Ovary (tissue), 3 donors: ENCODE results near the gene ALOX12B.

Source experiments
- EP300 ChIP-seq: sonication (generic); formaldehyde crosslinking; IDR thresholded peaks from one replicate; pipeline ENCODE4 v1.6.1; 2017; ENCODE audit warnings: antibody characterized with exemption
- POLR2A ChIP-seq: fragments of 450-650 bp; IDR thresholded peaks from one replicate; pipeline ENCODE4 v1.6.1; 2017; ENCODE audit warnings: antibody characterized with exemption, mild to moderate bottlenecking, moderate library complexity
- TF ChIP-seq, protein P1 (sequence below), 3 donors: fragments of 450-650 bp in 2 of 3; fragments of 200-600 bp in 1 of 3; IDR thresholded peaks; one replicate each; pipeline versions ENCODE4 v1.5.1 to v1.8.0; 2016 to 2022; ENCODE audit warnings: antibody characterized with exemption in 3 of 3, mild to moderate bottlenecking in 1 of 3
- donor health status: DM: no; HTN: no; CAD: no.

- TF ChIP-seq, protein P1, sequence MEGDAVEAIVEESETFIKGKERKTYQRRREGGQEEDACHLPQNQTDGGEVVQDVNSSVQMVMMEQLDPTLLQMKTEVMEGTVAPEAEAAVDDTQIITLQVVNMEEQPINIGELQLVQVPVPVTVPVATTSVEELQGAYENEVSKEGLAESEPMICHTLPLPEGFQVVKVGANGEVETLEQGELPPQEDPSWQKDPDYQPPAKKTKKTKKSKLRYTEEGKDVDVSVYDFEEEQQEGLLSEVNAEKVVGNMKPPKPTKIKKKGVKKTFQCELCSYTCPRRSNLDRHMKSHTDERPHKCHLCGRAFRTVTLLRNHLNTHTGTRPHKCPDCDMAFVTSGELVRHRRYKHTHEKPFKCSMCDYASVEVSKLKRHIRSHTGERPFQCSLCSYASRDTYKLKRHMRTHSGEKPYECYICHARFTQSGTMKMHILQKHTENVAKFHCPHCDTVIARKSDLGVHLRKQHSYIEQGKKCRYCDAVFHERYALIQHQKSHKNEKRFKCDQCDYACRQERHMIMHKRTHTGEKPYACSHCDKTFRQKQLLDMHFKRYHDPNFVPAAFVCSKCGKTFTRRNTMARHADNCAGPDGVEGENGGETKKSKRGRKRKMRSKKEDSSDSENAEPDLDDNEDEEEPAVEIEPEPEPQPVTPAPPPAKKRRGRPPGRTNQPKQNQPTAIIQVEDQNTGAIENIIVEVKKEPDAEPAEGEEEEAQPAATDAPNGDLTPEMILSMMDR (IDR thresholded peaks at IDR 0.05) = no peak
- TF ChIP-seq POLR2A = no peak
- no peak for TF ChIP-seq EP300
Observed at GRCh38 chr17:8072729-8073461, 14.6 kb downstream of the ALOX12B start.
